ENCODE data around the gene EDC3.
A peak's percentile ranks its signal among the peaks of the same experiment; 100 is the strongest.

Gene EDC3

DNA sequence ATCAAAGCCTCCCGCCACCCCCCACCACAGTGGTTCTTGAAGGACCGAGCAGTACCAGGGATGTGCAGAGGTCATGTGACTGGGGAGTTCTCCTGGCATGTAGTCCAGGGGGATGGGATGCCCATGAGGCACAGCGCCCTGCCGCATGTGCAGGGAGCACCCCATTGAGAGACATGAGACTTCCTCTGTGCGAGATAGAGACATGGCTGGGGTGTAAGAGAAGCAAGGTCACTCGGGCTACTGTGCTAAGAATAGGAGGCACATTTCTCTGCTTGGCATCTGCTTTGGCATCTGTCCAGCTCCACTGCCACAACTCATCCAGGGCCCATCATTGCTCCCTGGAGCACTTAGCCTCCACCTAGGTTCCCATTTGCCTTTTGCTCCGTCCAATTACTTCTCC, 31.9 kb upstream of the EDC3 start:
- TF ChIP-seq, protein P1, sequence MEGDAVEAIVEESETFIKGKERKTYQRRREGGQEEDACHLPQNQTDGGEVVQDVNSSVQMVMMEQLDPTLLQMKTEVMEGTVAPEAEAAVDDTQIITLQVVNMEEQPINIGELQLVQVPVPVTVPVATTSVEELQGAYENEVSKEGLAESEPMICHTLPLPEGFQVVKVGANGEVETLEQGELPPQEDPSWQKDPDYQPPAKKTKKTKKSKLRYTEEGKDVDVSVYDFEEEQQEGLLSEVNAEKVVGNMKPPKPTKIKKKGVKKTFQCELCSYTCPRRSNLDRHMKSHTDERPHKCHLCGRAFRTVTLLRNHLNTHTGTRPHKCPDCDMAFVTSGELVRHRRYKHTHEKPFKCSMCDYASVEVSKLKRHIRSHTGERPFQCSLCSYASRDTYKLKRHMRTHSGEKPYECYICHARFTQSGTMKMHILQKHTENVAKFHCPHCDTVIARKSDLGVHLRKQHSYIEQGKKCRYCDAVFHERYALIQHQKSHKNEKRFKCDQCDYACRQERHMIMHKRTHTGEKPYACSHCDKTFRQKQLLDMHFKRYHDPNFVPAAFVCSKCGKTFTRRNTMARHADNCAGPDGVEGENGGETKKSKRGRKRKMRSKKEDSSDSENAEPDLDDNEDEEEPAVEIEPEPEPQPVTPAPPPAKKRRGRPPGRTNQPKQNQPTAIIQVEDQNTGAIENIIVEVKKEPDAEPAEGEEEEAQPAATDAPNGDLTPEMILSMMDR (IDR thresholded peaks at IDR 0.05): no peak
- TF ChIP-seq ZFX (IDR thresholded peaks at IDR 0.05; ENCODE audit: borderline replicate concordance): no peak
- H3K27ac ChIP-seq: peak overlapping the region; percentile 86

- H3K27ac ChIP-seq: peak overlapping the region; percentile 86
- TF ChIP-seq, protein P1 (IDR thresholded peaks at IDR 0.05): no peak
- TF ChIP-seq ZFX (IDR thresholded peaks at IDR 0.05; ENCODE audit: borderline replicate concordance): no peak
Observed at GRCh38 chr15:74726774-74727164, 30.9 kb upstream of the EDC3 start.

DNA sequence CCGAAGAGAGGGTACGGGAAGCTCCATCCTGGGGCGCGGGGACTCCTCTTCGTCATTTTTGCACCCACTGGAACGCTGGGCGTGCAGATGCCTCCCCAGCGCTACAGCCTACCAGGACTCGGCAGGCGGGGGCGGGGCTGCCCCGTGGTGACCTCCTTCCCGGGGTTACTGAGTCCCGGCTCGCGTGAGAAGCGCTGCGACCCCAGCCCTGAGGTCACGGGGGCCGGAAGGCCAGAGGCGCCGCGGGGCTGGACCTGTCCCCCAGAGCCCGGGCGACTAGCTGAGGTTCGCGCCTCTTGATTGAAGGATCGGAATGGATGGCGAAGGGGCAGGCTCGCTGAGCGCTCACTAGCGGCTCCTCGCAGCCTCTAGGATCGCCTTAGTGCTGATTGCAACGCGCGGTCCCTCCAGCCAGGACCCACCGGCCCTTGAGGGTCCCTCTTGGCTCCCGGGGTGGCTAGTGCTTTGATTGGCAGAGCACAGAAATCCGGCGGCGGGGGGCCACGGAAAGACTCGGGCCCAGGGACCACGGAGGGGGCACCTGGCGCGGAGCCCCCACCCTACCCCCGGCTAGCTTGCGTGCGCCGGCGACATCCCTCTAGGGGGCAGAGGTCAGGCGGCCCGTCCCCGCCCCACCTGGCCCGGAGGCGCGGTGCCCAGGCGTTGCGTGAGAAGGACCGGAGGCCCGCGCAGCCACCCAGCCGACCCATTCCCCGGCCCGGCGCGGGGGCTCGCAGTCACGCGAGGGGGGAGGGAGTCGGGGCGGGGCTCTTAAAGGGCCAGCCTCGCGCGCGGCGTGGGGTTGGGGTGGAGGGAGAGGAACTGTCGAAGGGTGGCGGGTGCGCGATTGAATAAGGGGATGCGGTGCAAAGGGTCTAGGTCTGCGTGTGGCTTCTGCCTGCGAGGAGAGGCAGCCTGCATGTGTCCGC, 30.3 kb upstream of the EDC3 start:
- H3K27ac ChIP-seq: peak overlapping the region; percentile 86
- TF ChIP-seq, protein P1 (IDR thresholded peaks at IDR 0.05): peak; percentile 34
- no peak for TF ChIP-seq ZFX (IDR thresholded peaks at IDR 0.05; ENCODE audit: borderline replicate concordance)

GRCh38 chr15:74725225-74725774, 29.5 kb upstream of the EDC3 start, which contains the start of gene CYP1A1:
Gene CYP1A1 (minus strand): TSS chr15:74725528. CDS start chr15:74723097, 2,431 bp downstream.
- H3K27ac ChIP-seq: peak within 1 kb of the TSS; percentile 86
- TF ChIP-seq ZFX (IDR thresholded peaks at IDR 0.05; ENCODE audit: borderline replicate concordance): no peak

GRCh38 chr15:74724570-74725224, 28.9 kb upstream of the EDC3 start:
- H3K27ac ChIP-seq: peak overlapping the region; percentile 86
- no peak for TF ChIP-seq ZFX (IDR thresholded peaks at IDR 0.05; ENCODE audit: borderline replicate concordance)
- TF ChIP-seq, protein P1 (IDR thresholded peaks at IDR 0.05): no peak

- no peak for TF ChIP-seq ZFX (IDR thresholded peaks at IDR 0.05; ENCODE audit: borderline replicate concordance)
- TF ChIP-seq, protein P1 (IDR thresholded peaks at IDR 0.05): no peak
- H3K27ac ChIP-seq: peak overlapping the region; percentile 86; the same call in 1 of the 2 replicates
Observed at GRCh38 chr15:74723754-74724334, 28.0 kb upstream of the EDC3 start.

GRCh38 chr15:74723187-74723586, 27.4 kb upstream of the EDC3 start:
- H3K27ac ChIP-seq: no peak overlapping the region; the same call in 1 of the 2 replicates
- no peak for TF ChIP-seq ZFX (IDR thresholded peaks at IDR 0.05; ENCODE audit: borderline replicate concordance)
- TF ChIP-seq, protein P1 (IDR thresholded peaks at IDR 0.05): no peak

All from 22Rv1 (cell line).